ENCODE measurements around the gene CNTNAP2.

- TF ChIP-seq CTCF (IDR thresholded peaks at IDR 0.05), result no peak
- TF ChIP-seq, protein P1, sequence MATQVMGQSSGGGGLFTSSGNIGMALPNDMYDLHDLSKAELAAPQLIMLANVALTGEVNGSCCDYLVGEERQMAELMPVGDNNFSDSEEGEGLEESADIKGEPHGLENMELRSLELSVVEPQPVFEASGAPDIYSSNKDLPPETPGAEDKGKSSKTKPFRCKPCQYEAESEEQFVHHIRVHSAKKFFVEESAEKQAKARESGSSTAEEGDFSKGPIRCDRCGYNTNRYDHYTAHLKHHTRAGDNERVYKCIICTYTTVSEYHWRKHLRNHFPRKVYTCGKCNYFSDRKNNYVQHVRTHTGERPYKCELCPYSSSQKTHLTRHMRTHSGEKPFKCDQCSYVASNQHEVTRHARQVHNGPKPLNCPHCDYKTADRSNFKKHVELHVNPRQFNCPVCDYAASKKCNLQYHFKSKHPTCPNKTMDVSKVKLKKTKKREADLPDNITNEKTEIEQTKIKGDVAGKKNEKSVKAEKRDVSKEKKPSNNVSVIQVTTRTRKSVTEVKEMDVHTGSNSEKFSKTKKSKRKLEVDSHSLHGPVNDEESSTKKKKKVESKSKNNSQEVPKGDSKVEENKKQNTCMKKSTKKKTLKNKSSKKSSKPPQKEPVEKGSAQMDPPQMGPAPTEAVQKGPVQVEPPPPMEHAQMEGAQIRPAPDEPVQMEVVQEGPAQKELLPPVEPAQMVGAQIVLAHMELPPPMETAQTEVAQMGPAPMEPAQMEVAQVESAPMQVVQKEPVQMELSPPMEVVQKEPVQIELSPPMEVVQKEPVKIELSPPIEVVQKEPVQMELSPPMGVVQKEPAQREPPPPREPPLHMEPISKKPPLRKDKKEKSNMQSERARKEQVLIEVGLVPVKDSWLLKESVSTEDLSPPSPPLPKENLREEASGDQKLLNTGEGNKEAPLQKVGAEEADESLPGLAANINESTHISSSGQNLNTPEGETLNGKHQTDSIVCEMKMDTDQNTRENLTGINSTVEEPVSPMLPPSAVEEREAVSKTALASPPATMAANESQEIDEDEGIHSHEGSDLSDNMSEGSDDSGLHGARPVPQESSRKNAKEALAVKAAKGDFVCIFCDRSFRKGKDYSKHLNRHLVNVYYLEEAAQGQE (IDR thresholded peaks at IDR 0.05; ENCODE audit: insufficient read depth in 1 of 2, low read depth in 2 of 2, low read length in 1 of 2), result no peak
These were observed 826.9 kb downstream of the CNTNAP2 start for GRCh38 chr7:146943483-146943882.
